ENCODE data around the gene PAK4. TPM values are rescaled to one million over a fixed set of nuclear protein-coding genes. Genes with fewer than 3 reads are reported as not detected.

The PAK4 gene
- total and polyA plus RNA-seq, 10 of the 15 experiments (the other 5 are each of a cell fraction or from before 2014, with no cell fraction given) = 0.08 to 19.3 (median 5.9) TPM

- TF ChIP-seq NFYB (IDR thresholded peaks at IDR 0.05; ENCODE audit: insufficient read depth, low read depth, low read length) (no peak), ASH2L (IDR thresholded peaks at IDR 0.05; ENCODE audit: borderline replicate concordance, low read depth) (no peak), ZNF622 (IDR thresholded peaks at IDR 0.05) (no peak)
Measured at GRCh38 chr19:39163621-39164020, 38.0 kb downstream of the PAK4 start (continued).

- H3K4me1 ChIP-seq (ENCODE audit: control insufficient read depth, insufficient read depth, low read length) = no peaks in the 10 kb centered on the region
- H4K20me1 ChIP-seq (ENCODE audit: control insufficient read depth, insufficient read depth) = no peaks in the 10 kb centered on the region
- no TSS peak for BruUV-seq (replicated peaks)
- WGBS (ENCODE audit: insufficient coverage, insufficient replicate concordance, low lambda C conversion rate, missing lambda C conversion rate) = 88% methylated on average over 6 of the region's 6 CpGs
- H3K4me3 ChIP-seq = no peak overlapping the region
- in situ Hi-C loops (cut with MboI) (no loop called here), intact Hi-C loops (cut with micrococcal nuclease; ENCODE audit: unreplicated experiment) (no loop called here)
- no peak for DNase-seq (ENCODE audit: low read depth, low spot score)
- no peak overlapping the region for H3K27ac ChIP-seq (ENCODE audit: control insufficient read depth, insufficient read depth)
- H3K4me2 ChIP-seq (ENCODE audit: control insufficient read depth, insufficient read depth) = no peak overlapping the region
- ChIA-PET POLR2A (interaction anchor here (0.7 kb wide), 1 partner anchor 642 kb away, joined by 8 read pairs; no protein-coding TSS in a partner anchor), RAD21 (ENCODE audit: unreplicated experiment) (no interaction called here), CTCF (no interaction called here), SMC1A (ENCODE audit: uncharacterized antibody, unreplicated experiment) (no interaction called here)
- H3K27me3 ChIP-seq (replicated peaks in 1 of 2; ENCODE audit: control insufficient read depth in 2 of 2, insufficient read depth in 2 of 2, low read length in 1 of 2) = no peaks in the 10 kb centered on the region
- FAIRE-seq = no peak
- TF ChIP-seq KAT2A (conservative IDR thresholded peaks at IDR 0.05; ENCODE audit: control insufficient read depth, low read depth, low read length) (no peak), SPI1 (IDR thresholded peaks at IDR 0.05; ENCODE audit: borderline replicate concordance, insufficient read depth, low read depth, low read length) (no peak), ZBTB4 (CRISPR knock-in tag; IDR thresholded peaks at IDR 0.05) (no peak), ZNF592 (IDR thresholded peaks at IDR 0.05) (no peak), FOXM1 (IDR thresholded peaks at IDR 0.05; ENCODE audit: low read depth, low read length) (no peak), ATF3 (IDR thresholded peaks at IDR 0.05; ENCODE audit: borderline replicate concordance, extremely low read depth, low read depth, low read length) (no peak), ZBTB33 (IDR thresholded peaks at IDR 0.05) (no peak), IRF4 (IDR thresholded peaks at IDR 0.05; ENCODE audit: low read depth, low read length) (no peak)
- no peaks in the 10 kb centered on the region for H3K79me2 ChIP-seq (ENCODE audit: control insufficient read depth, insufficient read depth, low read length)
- no peak for ATAC-seq
- H3K9ac ChIP-seq (ENCODE audit: control insufficient read depth, insufficient read depth, low read length) = no peak overlapping the region
- H2AFZ ChIP-seq (ENCODE audit: control insufficient read depth, low read depth, low read length) = no peak overlapping the region
- no peaks in the 10 kb centered on the region; a peak in 1 of 4 replicates for H3K36me3 ChIP-seq (ENCODE audit: control insufficient read depth in 2 of 2, insufficient read depth in 2 of 2, low read length in 1 of 2)
- no peaks in the 10 kb centered on the region for H3K9me3 ChIP-seq (replicated peaks; ENCODE audit: control insufficient read depth, insufficient read depth, low read length)
Measured at GRCh38 chr19:39164289-39164688, 38.7 kb downstream of the PAK4 start.
